Jurkat, Clone E6-1 (cell line): ENCODE measurements around the gene GABRE.
"Not testable (repeated sequence)": the region's sequence is repeated elsewhere in the genome, so short reads cannot be mapped to it uniquely, and the experiment has no call there.

ENCODE experiments used
- DNase-seq: peaks from one replicate; pipeline ENCODE4 v3.0.0-alpha.2; 2011; ENCODE audit warnings: low read depth, low spot score
- H3K4me3 ChIP-seq: 2 replicates; pipeline ENCODE4 v1.5.1; 2011; ENCODE audit warnings: mild to moderate bottlenecking, low read length, control low read depth, moderate library complexity

GABRE gene

DNA sequence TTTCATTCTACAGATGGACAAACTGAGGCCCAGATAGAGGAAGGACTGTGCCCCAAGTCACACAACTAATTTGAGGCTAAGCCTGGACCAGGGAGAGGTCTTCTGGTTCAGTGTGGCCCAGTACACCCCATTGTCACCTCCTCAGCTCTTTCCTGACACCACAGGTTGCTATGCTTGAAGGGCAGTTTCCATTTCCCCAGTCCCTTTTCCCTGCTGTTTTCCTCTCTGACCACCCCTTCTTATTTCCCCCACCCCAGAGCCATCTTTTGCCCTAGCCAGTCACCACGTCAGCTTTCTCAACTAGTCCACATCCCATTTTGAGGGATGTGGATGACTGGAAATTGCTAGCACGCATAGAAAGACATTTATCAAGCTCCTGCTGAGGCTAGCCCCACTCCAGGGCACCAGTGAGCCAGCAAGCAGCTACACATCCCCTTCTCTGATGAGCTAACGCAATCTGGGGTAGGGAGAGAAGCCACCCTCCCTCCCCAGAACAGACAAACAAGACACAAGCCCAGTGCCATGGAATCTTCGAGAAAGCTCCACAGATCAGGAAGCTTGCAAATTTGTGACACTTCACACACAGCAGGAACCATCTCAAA is 1.3 kb downstream of the GABRE start:
- DNase-seq = no peak
- no peak overlapping the region for H3K4me3 ChIP-seq

DNA sequence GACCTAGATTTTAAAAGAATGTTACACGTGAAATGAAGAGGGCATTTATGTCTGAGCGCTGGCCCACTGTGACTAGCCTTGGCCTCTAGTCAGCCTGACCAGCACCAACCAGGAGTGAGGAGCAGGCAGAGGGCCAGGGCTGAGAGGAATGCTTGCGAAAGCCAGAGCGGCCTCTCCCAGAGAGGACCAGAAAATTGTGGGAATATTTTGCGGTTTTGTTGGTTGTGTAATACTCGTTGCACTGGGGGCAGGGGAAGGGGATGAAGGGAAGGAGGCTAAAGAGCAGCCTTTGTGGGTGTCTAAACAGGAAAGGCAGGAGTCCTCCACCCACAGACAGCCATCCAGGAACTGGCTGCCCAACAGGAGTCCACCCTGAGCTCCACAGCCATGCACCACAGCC is 3.8 kb downstream of the GABRE start:
- H3K4me3 ChIP-seq = no peak overlapping the region
- no peak for DNase-seq

DNA sequence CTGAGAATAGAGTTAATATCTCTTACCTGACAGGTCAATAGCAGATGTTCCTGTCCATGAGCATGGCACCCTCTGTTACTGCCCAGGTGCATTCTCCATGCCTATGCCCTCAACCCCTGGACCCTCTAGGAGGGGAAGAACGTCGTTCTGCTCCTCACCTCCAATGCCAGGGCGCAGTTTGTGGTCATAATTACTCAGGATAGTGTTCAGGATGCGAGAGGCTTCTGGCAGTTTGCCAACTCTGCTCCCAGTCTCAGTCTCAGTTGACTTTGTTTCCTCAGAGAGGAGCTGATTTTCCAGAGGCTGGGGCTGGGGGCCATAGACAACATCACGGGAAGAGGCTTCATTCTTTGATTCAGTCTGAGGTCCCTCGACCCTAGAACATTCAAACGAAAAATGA is 4.4 kb downstream of the GABRE start:
- H3K4me3 ChIP-seq = no peak overlapping the region
- no peak for DNase-seq

DNA sequence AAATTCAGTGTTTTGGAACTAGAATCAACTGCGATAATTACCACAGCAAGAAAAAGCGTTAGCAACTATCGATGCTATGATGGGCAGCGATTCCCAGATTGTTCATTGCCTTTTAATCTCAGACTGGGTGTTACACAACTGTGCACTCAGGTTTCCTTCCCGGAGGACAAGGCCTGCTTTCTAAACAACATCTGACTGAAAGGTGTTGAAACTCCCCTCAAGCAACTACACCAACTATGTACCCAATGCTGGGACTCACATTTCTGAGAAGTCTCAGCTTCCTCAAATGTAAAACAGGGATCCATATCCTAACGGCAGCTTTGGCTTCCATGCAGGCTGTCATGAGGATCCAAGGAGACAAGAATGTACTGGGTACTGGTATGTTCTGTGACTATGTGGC is 8.2 kb downstream of the GABRE start:
- no peak overlapping the region for H3K4me3 ChIP-seq
- DNase-seq = no peak

DNA sequence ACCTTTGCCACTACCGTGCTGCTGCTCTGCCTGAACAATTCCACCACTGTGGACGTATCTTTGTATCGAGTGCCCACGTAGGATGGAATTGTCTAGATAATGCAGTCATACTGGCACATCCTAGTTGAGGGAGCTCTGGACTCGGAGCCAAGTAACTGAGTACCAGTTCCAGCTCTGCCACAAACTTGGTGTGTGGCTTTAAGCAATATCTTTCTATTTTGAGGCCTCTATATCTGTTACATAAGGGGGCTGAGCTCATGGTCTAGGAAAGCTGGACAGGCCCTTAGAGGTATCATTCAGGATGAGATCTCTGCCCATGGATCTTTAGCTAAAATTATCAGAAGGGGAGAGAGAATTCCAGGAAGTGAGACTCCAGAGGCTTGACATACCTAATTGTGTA is 12.4 kb downstream of the GABRE start:
- no peak for DNase-seq
- no peak overlapping the region for H3K4me3 ChIP-seq

DNA sequence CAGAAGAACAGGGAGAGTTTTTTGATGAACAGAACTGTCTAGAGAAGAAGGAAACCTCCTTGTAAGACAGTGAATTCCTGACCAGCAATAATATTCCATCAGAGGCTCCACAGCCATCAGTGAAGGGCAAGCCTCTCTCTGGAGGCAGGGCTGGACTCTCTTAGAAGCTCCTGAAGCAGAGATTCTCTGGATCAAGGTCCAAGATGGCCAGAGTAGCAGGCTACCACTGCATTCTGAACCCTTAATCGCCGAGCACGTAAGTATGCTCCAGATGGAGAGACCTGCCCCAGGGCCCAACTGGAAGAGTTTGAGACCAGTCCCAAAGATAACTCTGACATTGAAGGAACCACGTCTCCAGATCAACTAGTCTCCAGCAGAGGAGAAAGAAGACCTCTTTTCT is 16.4 kb downstream of the GABRE start:
- no peak overlapping the region for H3K4me3 ChIP-seq
- no peak for DNase-seq

DNA sequence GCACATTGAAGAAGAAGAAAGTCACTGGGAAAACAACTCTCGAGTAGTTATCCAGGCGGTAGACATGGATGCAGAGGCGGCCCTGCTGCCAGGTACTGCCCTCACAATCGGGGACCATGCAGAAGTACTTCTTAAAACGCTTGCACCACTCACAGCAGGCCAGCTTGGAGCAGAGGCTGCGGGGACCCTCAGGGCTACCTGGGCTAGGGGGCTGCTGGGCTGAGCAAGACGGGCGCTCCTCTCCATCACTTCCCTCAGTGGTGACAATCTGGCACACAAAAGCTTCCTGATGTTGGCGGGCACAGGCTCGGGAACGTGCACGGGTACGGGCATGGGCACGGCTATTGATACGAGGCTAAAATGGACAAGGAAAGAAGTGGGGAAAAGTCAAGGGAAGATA is 19.7 kb downstream of the GABRE start:
- H3K4me3 ChIP-seq = no peak overlapping the region
- DNase-seq = no peak

DNA sequence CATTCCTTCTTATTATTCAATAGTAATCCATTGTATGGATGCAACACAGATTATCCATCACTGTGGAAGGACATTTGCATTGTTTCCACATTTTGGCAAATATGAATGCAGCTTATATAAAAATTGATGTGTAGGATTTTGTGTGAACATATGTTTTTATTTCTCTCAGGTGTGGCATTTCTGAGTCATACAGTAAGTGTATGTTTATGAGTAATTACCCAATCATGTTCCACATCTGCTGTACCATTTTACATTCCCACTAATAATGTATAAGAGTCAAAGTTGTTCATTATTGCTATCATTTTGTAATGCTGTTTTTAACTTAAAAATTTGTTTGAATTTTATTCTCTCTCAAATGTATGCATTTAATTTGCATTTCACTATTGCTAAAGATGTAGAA is 36.3 kb downstream of the GABRE start:
- DNase-seq = no peak
- H3K4me3 ChIP-seq = no peak overlapping the region

DNA sequence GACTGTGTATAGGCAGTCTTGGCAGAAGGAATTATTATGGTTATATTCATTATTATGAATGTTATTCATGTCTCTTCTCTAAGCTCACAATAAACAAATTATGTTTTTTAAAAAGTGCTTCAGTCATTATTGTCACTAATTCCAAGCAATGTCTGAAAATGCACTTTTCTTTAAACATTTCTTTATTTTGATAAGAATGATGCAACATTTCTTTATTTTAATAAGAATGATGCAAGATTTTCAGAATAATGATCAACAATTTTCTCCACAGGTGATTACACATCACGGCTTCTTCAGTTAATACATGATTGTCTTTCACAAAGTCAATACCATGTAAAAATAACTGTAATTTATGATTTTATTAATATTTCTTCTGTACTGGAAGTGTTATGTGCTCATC is 39.1 kb downstream of the GABRE start:
- DNase-seq = no peak
- H3K4me3 ChIP-seq = no peak overlapping the region

DNA sequence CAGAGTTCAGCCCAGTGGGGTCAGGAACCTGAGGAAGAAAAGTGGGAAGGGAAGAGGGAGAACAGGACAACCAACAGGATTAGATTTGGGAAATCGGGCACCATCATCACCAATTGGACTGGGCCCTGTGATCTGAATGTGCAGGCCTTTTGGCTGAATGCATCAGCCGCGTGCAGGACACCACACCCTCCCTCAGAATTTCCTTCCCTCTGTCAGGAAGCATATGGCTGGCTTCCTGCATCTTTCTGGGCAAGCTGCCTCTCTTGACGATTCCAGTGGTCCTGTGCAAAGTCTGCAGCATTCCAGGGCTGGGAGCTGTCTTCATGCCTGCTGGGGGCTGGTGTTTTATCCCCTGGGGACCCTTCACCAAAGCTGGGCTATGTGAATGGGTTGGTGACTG is 45.4 kb downstream of the GABRE start:
- no peak overlapping the region for H3K4me3 ChIP-seq

DNA sequence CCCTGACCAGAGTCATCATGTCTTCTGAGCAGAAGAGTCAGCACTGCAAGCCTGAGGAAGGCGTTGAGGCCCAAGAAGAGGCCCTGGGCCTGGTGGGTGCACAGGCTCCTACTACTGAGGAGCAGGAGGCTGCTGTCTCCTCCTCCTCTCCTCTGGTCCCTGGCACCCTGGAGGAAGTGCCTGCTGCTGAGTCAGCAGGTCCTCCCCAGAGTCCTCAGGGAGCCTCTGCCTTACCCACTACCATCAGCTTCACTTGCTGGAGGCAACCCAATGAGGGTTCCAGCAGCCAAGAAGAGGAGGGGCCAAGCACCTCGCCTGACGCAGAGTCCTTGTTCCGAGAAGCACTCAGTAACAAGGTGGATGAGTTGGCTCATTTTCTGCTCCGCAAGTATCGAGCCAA is 50.8 kb downstream of the GABRE start:
- H3K4me3 ChIP-seq = no peak overlapping the region
- no peak for DNase-seq

More for the DNA sequence above, 45.4 kb downstream of the GABRE start:
- DNase-seq = no peak

DNA sequence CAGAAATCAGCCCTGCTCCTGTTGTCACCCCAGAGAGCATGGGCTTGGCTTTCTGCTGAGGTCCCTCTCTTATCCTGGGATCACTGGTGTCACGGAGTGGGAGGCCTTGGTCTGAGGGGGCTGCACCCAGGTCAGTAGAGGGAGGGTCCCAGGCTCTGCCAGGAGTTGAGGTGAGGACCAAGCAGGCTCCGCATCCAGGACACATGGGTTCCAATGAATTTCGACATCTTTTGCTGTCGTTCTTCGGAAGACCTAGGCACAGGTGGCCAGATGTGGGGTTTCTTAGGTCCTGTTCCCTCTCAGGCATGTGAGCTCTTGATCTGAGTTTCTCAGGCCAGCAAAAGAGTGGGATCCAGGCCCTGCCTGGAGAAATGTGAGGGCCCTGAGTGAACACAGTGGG is 51.8 kb downstream of the GABRE start:
- no peak overlapping the region for H3K4me3 ChIP-seq
- no peak for DNase-seq

DNA sequence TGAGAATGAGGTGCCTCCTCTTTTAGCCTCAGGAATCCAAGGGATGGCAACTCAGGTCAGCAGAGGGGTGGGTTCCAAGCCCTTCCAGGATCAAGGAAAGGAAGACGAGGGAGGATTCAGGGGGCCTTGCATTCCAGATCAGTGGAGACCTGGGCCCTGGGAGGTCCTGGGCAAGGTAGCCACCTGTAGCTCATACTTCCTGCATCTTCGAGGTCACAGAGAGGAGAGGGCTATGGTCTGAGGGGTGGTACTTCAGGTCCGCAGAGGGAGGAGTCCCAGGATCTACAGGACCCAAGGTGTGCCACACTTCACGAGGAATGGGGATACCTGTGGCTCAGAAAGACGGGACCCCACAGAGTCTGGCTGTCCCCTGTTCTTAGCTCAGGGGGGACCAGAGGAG is 52.6 kb downstream of the GABRE start:
- no peak overlapping the region for H3K4me3 ChIP-seq
- no peak for DNase-seq

DNA sequence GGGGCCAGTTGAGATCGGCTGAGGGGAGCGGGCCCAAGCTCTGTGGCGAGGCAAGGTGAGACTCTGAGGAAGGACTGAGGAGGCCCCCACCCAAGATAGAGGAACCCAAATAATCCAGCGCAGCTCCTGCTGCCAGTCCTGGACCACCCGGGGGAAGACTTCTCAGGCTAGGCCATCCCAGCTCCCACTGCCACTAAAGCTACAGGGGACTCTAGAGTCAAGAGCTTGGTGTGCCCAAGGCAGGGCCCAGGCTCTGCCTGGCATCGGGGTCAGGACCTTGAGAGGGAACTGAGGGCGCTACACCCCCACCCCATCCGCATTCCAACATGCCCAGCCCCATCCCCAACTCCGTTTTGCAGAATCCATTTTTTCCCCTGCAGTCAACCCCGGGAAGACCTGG is 53.2 kb downstream of the GABRE start:
- DNase-seq = no peak
- H3K4me3 ChIP-seq = no peak overlapping the region

DNA sequence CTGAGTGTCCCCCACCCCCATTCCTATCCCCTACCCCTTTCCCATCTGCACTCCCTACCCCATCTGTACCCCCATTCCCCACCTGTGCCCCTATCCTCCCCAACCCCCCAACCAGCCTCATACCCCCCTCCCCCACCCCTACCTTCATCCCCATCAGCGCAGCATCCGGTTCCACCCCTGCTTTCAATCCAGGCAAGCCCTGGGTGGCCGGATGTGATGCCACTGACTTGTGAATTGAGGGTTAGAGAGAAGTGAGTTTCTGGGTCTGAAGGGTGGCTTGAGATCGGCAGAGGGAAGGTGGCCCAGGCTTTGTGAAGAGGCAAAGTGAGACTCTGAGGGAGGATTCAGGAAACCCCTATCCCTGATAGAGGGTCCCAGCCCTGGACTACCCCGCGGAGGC is 53.9 kb downstream of the GABRE start:
- DNase-seq = no peak
- H3K4me3 ChIP-seq = no peak overlapping the region

DNA sequence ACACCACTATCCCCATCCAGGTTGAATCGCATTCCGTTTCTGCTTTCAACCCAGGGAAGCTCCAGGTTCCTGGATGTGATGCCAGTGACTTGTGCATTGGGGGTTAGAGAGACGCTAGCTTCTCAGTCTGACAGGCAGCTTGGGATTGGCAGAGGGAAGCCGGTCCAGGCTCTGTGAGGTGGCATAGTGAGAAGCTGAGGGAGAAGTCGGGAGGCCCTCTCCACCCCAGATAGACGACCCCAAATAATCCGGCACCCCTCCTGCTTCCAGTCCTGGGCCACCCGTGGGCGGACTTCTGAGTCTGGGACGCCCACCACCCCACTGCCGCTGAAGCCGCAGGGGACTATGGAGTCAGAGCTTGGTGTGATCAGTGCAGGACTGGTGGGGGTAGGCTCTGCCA is 54.4 kb downstream of the GABRE start:
- DNase-seq = no peak
- no peak overlapping the region for H3K4me3 ChIP-seq

DNA sequence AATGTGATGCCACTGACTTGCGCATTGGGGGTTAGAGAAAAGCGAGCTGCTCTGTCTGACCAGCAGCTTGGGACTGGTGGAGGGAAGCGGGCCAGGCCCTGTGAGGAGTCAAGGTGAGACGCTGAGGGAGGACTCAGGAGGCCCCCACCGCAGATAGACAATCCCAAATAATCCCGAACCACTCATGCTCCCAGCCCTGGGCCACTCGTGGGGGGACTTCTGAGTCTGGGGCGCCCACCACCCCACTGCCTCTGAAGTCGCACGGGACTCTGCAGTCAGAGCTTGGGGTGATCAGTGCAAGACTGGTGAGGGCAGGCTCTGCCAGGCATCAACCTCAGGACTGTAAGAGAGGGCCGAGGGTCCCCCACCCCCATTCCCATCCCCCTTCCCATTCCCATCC is 54.9 kb downstream of the GABRE start:
- no peak overlapping the region for H3K4me3 ChIP-seq
- DNase-seq = no peak

DNA sequence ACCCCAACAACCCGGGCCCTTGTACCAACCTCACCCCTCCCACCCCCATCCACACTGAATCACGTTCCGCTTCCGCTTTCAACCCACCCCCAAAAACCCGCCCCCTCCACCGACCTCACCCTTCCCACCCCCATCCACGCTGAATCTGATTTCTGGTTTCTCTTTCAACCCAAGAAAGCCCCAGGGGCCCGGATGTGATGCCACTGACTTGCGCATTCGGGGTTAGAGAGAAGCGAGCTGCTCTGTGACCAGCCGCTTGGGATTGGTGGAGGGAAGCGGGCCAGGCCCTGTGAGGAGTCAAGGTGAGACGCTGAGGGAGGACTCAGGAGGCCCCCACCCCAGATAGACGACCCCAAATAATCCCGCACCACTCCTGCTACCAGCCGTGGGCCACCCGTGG is 55.7 kb downstream of the GABRE start:
- not testable (repeated sequence) for DNase-seq

DNA sequence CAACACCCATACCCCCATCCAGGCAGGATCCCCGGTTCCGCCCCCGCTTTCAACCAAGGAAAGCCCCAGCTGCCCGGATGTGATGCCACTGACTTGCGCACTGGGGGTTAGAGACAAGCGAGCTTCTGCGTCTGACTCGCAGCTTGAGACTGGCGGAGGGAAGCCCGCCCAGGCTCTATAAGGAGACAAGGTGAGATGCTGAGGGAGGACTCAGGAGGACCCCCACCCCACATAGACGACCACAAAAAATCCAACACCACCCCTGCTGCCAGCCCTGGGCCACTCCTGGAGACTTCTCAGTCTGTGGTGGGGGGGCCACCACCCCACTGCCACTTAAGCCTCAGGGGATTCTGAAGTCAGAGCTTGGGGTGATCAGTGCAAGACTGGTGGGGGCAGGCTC is 61.7 kb downstream of the GABRE start, which contains the start of gene MAGEA4:
TSS of gene MAGEA4 (plus strand) at position 110 of the 400 bp plus-strand sequence. CDS start 10,776 bp downstream, outside the sequence.
- DNase-seq = no peak
- H3K4me3 ChIP-seq = no peak within 1 kb of the TSS

More for the DNA sequence above, 55.7 kb downstream of the GABRE start:
- not testable (repeated sequence) for H3K4me3 ChIP-seq

DNA sequence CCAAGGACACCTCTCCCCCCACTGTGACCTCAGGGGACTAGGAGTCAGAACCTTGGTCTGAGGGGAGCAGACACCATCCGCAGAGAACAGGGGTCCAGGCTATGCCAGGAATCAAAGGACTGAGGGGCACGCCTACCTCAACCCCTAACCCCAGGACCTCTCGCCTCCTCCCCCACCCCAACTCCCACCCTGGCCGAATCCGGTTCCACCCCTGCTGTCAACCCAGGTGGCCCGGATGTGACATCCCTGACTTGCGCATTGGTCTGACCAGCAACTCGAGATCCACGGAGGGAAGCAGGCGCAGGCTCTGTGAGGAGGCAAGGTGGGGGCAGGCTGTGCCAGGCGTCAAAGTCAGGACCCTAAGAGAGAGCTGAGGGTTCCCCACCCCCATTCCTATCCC is 62.3 kb downstream of the GABRE start:
- no peak overlapping the region for H3K4me3 ChIP-seq
- DNase-seq = no peak

DNA sequence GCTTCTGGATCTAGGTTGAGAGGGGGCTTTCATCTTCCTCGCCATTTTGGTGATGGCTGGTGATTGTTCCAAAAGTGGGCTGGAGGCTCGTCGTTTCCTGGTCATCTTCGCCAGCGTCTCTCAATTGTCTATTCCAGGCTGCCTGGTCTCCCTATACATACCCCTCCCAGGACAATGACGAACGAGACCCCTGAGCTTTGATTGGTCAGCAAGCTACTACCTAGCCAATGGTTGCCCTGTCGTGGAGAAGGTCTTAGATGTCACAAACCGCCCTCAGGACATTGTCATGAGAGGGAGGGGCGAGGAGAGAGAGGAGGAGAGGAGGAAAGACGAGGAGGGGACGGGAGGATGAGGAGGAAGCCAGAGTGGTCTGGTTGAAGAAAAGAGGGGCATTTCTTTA is 69.5 kb downstream of the GABRE start:
- no peak overlapping the region for H3K4me3 ChIP-seq
- no peak for DNase-seq
